ENCODE results near the gene PRKAB1.
"Not testable (repeated sequence)": the region's sequence is repeated elsewhere in the genome, so short reads cannot be mapped to it uniquely, and the experiment has no call there.

GRCh38 chr12:119706427-119706826 lies 38.5 kb downstream of the PRKAB1 start:
- not testable (repeated sequence) for TF ChIP-seq CTCF, POLR2A (IDR thresholded peaks at IDR 0.05)

Data from heart left ventricle (tissue), 13 donors.